ENCODE results near the gene SORCS2.

Gene SORCS2

DNA sequence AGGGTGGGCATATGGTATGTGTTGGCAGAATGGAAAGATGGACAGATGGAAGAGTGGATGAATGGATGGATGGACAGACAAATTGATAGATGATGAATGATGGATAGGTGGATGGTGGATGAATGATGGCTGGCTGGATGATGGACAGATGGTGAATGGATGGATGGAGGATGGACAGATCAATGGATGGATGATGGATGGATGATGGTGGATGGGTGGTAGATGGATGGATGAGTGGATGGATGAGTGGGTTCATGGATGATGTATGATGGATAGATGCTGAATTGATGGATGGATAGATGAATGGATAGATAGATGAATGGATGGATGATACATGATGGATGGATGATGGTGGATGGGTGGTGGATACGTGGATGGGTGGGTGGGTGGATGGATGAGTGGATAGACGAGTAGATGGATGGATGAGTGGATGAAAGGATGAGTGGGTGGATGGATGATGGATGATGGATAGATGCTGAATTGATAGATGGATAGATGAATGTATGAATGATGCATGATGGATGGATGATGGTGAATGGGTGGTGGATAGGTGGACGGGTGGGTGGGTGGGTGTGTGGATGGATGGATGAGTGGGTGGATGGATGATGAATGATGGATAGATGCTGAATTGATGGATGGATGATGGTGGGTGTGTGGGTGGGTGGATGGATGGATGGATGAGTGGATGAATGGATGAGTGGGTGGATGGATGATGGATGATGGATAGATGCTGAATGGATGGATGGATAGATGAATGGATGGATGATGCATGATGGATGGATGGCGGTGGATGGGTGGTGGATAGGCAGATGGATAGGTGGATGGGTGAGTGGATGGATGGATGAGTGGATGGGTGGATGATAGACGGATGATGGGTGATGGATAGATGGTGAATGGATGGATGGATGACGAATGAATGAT, 497.7 kb downstream of the SORCS2 start:
- no peak for DNase-seq

DNA sequence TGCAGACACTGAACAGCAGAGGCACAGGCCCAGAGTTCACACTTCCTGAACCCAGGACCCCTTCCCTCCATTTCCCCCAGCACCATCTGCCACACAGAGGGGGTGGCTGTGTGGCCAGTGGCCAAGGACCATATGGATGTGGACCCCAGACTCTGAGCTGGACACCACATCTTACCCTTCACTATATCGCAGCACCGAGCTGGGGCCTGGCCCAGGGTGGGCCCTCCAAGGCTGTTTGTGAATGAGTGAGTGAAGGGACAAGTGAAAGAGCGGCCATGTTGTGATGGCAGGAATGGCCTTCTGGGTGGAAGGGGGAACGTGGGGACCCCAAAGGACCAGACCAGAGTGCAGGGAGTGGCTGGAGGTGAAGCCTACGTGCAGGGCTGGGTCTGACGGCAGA, 498.7 kb downstream of the SORCS2 start:
- DNase-seq: no peak

- peak; percentile 35 for DNase-seq
Observed at GRCh38 chr4:7691982-7692381, 499.6 kb downstream of the SORCS2 start.

DNA sequence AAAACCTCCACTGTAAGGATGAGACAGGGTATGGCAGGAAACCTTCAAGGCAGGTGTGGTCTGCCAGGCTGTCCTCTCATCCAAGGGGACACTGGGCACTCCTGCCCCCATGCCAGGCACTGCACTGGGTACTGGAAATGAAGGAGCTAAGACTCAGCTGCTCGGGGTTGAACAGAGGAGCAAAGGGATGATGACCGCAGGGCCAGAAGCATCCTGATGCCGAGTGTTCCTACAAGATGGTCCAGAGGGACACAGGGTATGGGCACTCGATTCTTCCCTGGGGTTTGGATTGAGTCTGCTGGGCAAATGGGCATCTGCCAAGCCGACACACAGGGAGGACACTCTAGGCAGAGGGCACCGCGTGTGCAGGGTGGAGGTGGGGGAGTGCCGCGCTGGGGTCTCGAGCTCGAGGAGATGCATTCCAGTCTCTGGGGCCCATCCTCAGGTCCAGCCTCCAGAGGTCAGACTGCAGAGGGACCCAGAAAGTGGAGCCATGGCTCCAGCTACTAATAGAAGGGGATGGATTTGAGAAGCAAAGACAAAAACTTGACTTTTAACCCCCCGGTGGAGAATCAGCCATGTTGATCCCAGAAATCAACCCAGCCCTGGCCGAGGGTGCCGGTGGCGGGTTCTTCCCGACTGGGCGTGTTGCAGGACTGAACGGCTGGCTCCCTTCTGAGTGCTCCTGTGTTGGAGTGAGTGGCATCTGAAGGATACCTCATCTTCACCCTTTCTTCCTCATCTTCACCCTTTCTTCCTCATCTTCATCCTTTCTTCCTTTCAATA, 500.3 kb downstream of the SORCS2 start:
- DNase-seq: no peak

GRCh38 chr4:7693237-7693608, 500.9 kb downstream of the SORCS2 start:
- no peak for DNase-seq

- no peak for DNase-seq
Observed at GRCh38 chr4:7693711-7694110, 501.4 kb downstream of the SORCS2 start.

DNA sequence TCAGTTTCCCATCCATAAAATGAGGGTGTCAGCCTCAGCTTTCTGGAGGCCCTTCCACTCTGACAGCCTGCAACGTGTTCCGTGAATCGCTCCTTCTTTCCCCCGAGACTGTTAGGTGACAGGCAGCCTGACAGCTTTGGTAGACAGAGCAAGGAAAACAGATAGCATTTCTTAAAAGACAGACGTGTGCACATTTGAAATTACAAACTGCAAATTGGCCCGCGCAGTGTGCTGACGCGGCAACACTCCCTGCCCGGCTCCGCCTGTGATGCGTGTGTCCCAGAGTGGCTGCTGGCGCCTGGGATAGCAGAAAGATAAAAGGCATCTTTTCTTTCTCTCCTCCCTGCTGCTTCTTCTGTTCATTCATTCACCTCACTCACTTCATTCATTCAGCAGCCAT, 502.0 kb downstream of the SORCS2 start:
- no peak for DNase-seq

- DNase-seq: no peak
Observed at GRCh38 chr4:7697343-7697742, 505.0 kb downstream of the SORCS2 start.

DNA sequence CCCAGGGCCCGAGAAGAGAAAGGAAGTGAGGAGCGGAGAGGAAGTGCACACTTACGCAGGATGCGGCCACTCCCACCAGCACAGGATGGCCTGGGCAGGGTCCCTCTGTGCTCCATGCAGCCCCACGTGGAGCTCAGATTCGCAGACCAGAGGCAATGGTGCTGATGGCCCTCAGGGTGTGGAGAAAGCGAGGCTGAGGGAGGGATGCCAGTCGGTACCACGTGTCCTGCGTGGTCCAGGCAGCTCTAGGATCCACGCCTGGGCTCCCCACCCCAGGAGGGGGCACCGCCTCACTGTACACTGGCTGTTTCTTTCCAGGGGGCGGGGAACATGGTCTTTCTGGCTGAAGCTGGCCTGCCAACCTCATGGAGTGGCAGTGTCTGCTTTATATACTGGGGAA, 505.5 kb downstream of the SORCS2 start:
- DNase-seq: no peak

DNA sequence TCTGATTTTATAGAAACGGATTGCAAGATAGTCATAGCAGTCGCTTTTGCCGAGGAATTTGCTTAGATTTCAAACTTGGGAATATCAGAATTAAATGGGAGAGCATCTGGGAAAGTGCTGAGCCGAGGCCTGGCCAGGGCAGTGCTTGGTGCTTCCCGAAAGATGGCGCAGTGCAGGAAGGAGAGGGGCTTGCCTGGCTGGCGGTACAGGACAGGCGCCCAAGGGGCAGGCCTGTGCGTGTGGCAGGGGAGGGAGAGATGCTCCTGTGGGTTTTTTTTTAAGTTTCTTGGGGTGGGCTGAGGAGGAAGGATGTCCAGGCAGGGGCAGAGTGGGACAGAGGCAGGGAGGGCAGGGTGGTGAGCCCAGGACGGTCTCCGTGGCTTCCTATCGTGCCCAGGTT, 506.2 kb downstream of the SORCS2 start:
- no peak for DNase-seq

- no peak for DNase-seq
Observed at GRCh38 chr4:7699031-7699430, 506.7 kb downstream of the SORCS2 start.

GRCh38 chr4:7699825-7700224, 507.5 kb downstream of the SORCS2 start:
- no peak for DNase-seq

GRCh38 chr4:7700665-7701064, 508.3 kb downstream of the SORCS2 start:
- no peak for DNase-seq

- DNase-seq: no peak
Observed at GRCh38 chr4:7701866-7702649, 509.7 kb downstream of the SORCS2 start.

DNA sequence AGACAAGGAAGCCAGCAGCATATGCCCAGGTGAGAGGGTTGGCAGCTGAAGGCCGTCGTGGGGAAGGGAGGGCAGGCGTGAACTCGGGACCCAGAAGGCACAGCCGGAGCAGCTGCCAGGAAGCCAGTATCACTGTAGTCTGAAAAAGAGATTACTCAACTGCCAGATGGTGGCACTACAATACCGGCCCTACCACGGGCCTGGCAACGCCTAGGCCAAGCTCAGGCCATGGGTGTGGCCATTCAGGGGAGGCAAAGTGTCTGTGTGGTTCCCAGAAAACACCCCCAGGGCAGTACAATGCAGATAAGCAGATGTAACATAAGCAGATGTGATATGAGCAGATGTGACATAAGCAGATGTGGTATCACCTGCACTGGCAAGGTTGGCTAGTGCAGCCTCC, 511.4 kb downstream of the SORCS2 start:
- DNase-seq: peak; percentile 26

- DNase-seq: no peak
Observed at GRCh38 chr4:7704091-7704490, 511.8 kb downstream of the SORCS2 start.

- no peak for DNase-seq
Observed at GRCh38 chr4:7704625-7705024, 512.3 kb downstream of the SORCS2 start.

GRCh38 chr4:7705062-7705461, 512.7 kb downstream of the SORCS2 start:
- DNase-seq: no peak

- DNase-seq: no peak
Observed at GRCh38 chr4:7705593-7705992, 513.3 kb downstream of the SORCS2 start.

GRCh38 chr4:7708238-7708637, 515.9 kb downstream of the SORCS2 start:
- no peak for DNase-seq

DNA sequence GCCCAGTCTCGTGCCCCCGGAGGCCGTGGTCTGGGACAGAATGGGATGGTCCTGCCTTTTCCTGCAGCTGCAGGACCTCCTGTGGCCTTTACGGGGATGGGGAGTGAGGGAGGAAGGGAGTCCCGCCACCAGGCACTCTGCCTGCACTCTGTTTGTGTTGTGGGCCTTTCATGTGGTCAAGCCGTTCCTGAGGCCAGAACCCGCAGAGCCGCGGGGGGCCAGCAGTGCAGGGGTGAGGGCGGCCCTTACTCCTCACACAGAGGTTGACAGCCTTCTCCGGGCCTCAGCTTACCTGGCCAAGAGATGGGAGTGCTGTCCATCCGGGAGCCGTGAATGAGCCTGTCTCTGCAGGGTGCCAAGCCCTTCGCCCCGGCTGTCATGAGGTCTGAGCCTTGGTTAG, 516.6 kb downstream of the SORCS2 start:
- no peak for DNase-seq

DNA sequence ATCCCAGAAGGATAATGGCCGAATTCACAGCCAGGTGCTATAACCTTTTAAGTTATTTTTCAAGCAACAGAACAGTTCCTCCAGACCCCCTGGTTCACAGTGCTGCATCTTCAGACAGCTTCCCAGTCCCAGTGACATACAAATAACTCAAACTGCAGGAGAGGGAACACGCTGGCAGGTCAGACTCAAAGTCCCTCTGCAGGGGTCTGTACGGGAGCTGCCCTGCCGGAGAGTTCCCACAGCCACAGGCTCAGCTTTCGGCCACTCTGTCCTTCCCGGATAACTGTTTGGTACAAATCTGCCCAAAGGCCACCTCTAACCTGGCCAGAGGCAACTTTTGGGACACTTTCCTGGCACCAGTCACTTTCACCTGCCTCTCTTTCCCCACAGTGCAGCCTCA, 517.1 kb downstream of the SORCS2 start:
- DNase-seq: no peak

DNA sequence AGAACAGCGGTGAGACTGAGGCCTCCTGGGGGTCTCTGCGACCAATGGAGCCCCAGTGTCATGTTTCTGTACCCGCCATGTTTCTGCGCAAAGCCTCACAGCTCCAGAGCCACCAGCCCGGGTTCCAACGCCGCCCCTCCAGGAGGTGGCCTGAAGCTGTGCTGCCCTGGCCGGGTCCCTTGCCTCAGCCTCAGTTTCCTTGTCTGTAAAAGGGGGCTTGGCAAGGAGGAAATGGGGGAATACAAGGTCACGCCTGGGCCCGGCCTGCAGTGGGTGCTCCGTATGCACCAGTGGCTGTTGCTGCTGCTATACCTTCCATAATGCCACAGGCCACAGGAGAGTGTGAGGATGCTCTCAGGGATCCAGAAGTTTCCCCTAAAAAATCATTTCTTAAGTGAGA, 517.8 kb downstream of the SORCS2 start:
- DNase-seq: no peak

Data from NCI-H510A (cell line).